Activated naive CD8-positive, alpha-beta T cell treated with anti-CD3 and anti-CD28 coated beads, Interleukin-2, amount 50 U/mL, for 16 hours (primary cell): ENCODE data around the gene MOB1B.
"Not testable (repeated sequence)": the region's sequence is repeated elsewhere in the genome, so short reads cannot be mapped to it uniquely, and the experiment has no call there.

Experiments used
- DNase-seq: peaks from one replicate; pipeline ENCODE4 v3.0.0-alpha.2; 2020; ENCODE audit warnings: low read depth, low spot score

MOB1B gene

DNA sequence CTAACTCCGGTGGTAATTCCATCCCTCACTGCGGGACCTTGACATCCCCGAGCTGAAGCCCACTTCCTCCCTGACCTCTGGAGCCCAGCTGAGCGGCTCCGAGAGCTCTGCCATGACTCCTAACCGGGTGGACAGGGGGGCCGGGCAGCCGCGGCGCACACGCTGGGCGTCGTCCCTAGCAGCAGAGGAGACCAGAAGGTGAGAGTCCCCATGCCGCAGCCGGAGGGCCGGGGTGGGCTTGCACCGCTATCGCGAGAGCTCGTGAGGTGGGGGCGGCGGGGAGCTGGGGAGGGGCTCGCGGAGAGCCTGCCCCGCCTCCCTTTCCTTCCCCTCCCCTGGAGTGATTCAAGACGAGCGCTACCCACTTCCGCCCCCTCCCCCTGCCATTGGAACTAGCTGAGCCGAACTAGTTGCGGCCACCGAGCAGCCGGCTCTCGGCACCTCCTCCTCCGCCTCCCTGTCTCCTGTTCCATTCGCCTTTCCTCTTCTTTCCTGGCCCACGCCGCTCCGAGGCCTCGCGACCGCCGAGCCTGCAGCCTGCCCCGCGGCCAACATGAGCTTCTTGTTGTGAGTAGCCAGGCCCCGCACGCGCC lies at the start of gene MOB1B:
Gene MOB1B (plus strand): TSS at position 386 of the 593 bp plus-strand sequence. CDS start 168 bp downstream, at position 554.
- peak; percentile 60 for DNase-seq

GRCh38 chr4:70855464-70855863 lies 46.7 kb upstream of the MOB1B start:
- DNase-seq = no peak

DNA sequence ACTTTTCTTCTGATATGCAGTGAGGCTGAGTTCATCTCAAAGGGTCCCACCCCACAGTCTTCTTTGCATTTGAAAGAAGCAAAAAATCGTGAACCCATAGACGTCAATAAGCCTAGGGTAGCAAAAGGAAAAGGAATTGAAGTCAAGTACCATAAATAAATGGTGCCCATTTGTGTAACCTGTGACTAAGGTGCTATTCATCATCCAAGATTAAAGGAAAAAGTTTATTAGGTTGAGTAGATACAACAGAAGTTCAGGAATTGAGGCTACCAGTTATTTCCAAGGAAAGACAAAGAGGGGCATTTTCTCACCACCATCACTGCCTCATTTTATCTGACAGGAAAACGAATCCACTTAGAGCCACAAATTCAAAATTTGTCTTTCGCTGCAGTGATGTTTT lies 43.7 kb upstream of the MOB1B start:
- no peak for DNase-seq

- no peak for DNase-seq
These were observed 43.1 kb upstream of the MOB1B start for GRCh38 chr4:70859066-70859465.

DNA sequence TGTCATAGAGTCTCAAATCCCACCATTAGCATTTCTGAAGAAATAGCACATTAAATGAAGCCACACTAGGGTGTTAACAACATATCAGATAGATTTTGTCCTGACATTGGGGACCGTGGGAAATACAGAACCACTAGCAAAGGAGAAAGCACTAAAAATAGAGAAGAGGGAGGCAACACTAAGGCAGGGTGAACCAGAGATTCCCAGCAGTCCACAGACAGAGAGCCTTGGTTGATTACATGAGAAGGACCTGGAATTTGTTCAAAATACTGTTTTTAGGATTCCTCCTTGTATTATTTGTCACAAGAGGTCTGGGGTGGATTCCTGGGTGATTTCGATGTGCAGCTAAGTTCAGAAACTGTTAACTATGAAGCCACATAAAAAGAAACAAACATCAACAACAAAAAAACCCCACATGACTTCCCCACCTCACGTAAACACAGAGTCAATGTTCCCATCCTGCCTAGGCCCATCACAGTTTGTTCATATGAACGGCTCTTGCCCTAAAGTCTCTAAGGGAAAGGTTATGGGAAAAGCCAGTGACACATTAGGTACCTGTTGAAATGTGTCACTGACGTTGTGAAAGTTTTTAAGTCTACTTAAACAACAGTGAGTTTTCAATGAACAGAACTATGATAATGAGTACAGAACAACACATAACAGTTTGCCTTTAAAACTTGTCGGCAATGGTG lies 38.9 kb upstream of the MOB1B start:
- no peak for DNase-seq

- DNase-seq = no peak
These were observed 33.4 kb upstream of the MOB1B start for GRCh38 chr4:70868778-70869177.

GRCh38 chr4:70873216-70873615 lies 29.0 kb upstream of the MOB1B start:
- no peak for DNase-seq

DNA sequence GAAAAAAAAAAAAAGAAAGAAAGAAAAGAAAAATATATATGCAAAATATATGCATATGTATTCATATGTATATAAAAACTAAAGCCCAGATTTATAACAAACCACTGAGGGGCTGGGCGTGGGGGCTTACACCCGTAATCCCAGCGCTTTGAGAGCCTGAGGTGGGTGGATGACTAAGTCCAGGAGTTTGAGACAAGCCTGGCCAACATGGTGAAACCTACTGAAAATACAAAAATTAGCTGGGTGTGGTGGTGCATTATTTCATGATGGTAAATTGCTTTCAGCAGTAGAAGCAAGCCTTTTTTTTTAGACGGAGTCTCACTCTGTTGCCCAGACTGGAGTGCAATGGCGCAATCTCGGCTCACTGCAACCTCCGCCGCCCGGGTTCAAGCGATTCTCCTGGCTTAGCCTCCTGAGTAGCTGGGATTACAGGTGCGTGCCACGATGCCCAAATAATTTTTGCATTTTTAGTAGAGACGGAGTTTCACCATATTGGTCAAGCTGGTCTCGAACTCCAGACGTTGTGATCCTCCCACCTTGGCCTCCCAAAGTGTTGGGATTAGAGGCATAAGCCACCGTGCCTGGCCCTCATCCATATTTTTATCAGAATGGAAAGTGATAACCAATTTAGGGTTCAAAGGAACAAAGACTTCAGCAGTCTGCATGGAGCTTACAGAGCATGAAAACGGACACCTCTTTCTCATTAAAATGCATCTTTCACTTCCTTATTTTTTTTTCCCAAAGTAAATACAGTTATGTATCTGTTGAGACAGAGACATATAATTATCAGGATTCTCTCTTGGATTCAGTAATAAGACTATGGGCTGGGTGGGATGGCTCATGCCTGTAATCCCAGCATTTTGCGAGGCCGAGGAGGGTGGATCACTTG lies 27.7 kb upstream of the MOB1B start:
- DNase-seq = no peak

DNA sequence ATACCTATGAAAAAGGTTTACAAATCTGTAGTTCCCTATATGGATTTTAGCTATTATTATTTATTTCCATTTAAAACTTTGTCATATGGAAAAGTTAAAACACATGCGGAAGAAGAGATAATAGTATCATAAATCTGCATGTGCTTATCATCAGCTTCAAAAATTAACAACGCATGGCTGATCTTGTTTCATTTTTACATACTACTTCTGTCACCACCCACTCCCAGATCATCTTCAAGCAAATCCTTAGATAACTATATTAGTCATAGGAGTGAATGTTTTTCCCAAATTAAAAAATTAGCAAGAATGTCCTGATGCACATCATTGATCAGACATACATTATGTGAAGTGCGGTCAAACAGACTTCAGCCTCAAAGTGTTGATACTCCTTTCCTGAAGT lies 24.6 kb upstream of the MOB1B start:
- no peak for DNase-seq

DNA sequence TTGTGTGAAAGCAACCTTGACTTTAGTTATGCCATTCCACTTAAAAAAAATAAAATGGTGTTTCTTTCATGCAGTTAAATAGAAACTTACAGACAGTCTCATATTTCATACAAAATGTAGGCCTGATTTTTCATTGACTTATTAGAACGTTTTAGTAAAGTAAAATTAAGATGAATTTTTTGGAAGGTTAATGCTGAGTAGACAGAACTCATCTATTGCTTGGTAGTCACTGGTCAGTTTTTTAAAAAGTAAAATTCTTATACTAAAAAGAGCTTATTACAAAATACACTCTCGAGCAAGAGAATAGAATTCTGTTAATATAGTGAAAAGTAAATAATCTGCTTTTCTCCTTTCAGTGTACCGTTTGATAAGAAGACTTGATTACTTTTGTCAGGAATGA lies 21.4 kb upstream of the MOB1B start:
- no peak for DNase-seq

DNA sequence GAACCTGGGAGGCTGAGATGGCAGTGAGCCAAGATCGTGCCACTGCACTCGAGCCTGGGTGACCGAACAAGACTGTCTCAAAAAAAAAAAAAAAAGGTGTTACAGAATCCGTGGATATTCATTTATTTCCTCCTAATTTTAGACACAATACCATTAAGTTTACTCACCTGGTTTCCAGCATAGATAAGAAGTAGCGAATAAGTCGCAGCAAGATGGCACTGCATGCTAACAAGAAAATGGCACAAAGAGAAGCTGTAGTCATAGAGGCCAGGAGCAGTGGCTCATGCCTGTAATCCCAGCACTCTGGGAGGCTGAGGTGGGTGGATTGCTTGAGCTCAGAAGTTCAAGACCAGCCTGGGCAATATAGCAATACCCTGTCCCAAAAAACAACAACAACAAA lies 17.0 kb upstream of the MOB1B start:
- DNase-seq = no peak

DNA sequence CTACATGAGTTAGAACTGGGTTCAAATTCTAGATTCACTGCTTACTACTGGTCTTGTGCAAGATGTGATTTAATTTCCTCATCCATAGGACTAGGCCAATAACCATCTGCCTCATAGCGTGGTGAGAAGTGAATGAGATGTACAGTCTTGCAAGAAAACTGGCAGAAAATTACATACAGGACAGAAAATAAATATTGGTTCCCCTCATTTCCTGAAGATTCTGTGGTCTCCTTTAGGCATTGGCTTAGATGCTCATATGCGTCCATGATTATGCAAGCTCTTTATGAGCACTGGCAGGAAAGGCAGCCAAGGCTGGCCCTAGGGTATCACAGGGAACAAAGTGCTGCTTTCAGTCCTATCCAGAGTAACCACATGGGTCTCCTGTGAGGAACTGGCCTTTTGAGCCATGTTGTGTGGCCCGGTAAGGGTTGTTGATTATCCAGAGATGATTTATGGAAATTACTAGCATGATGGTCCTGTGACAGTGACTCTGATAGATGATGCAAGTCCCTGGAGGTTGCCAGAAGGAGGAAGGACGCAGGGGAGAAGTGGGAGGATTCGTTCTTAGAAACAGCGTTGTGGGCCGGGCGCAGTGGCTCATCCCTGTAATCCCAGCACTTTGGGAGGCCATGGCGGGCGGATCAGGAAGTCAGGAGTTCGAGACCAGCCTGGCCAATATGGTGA lies 9.9 kb upstream of the MOB1B start:
- DNase-seq = no peak

- DNase-seq = no peak
These were observed 8.4 kb upstream of the MOB1B start for GRCh38 chr4:70893790-70894189.

DNA sequence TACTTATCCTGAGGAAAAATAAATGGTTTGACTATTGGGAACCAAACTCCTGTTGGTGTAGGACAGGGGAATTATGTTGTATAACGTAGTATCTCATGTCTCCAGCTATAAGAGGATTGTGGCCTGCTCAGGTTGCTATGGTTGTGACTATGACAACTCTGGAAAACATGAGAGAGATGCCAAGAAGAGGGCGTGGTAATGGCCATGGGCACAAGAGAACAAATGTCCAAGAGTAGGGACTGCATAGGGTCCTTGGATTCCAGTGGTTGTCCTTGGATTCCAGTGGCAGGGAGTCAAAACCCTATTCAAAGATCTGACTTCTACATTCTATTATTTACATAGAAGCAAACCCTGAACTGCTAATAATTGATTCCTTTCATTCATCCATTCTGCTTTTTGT lies 6.8 kb upstream of the MOB1B start:
- DNase-seq = no peak

DNA sequence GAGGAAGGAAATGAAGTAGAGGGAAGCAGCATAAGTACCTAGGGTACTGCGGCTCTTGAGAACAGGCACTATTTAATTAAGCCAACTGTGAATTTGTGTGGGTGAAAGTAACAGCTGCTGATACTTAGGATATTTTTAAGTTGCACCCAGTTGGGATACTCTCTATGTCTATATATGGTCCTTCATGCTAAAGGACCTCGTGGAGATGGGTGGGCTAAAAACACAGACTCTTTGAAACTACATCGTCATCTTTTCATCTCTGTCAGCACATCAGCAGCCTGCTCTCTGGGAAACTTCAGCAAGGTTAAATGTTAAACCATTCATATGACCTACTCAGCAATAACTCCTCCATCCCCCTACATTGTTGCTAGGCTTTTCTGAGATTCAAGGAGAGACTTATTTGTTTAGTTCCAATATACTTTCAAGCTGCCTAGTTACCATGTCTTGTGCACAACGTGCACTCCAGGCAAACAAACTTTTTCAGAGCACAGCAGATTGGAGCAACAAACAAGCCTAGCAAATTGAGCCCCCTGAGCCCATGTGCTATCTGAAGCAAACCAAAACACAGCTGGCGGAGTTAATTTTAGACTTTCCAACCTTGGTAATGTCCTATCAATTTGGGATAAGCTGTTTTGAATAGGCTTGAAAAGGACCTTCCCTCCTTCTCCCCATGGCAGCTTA lies 6.2 kb upstream of the MOB1B start:
- DNase-seq = no peak

DNA sequence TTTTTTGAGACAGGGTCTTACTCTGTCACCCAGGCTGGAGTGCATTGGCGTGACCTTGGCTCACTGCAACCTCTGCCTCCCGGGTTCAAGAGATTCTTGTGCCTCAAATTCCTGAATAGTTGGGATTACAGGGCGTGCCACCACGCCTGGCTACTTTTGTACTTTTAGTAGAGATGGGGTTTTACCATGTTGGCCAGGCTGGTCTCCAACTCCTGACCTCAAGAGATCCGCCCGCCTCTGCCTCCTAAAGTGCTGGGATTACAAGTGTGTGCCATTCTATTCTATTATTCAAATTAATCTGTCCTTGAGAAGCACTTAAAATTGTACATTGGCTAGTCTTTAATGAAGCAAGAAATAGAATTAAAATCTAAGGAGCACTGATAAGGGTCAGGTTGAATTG lies 3.6 kb upstream of the MOB1B start:
- DNase-seq = not testable (repeated sequence)

DNA sequence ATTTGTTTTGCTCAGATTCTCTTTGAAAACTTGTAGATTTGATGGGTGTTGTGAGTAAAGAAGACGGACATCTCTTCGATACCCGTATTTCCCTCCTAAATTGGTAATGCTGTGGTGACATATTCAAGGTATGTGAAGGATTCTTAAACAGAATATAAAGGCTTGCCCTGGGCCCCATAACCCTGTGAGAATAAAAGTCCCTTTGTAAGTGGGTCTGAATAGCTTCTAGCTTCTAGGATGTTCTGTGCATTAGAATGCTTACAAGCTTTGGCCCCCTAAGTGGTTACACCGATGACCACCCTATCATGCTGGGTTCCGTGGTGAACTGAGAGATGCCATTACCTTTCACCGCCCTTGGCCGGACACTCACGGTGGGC lies 574 bp upstream of the MOB1B start:
- no peak for DNase-seq

DNA sequence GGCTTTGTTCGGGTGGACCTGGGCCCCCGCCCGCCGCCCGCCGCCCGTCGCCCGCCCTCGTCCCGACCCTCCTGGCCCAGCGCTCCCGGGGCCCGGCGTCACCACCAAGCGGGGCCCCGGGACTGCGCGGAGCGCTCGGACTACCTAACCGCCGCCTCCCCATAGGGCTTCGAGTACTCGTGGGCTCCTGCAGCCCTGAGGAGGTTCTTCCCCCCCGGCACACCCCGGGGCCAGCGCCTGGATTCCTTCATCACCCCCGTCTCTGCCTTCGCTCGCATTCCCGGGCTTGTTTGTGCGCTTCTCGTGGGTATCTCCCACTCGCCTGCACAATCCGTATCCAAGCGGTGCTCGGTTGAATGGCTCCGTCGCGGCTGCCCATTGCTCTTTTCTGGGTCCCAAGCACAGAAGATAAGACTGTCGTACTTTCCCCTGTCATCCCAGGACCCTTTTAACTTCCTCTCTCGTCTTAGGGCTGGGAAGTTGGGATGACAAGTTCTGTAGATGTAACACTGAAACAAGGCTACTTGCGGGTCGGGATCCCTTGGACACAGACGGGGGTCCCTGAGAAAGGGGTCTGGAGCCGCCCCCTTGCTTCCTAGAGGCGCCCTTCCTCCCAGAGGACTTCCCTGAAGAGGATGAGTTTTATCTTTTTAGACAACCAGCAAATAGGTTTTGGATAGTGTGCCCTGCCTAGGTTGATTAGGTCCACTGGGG lies 565 bp downstream of the MOB1B start:
- no peak for DNase-seq

GRCh38 chr4:70903291-70903603 lies 1.1 kb downstream of the MOB1B start:
- no peak for DNase-seq

DNA sequence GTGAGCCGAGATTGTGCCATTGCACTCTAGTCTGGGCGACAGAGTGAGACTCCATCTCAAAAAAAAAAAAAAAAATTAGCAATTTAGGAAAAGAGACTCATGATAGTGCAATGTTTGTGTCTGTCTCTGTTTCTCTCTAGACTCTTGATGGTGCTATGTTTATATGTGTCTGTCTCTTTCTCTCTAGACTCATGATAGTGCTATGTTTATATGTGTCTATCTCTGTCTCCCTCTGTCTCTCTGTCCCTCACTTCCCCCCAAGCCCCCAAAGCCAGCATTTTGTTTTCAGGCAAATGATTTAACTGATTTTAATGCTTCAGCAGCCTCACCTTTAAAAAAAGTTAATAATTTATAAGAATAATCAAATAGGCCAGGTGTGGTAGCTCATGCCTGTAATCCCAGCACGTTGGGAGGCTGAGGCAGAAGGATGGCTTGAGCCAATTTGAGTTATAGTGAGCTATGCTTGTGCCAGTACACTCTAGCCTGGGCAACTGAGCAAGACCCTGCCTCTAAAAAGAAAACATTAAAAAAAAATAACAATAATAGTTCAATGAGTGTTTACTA lies 6.9 kb downstream of the MOB1B start:
- no peak for DNase-seq

- no peak for DNase-seq
These were observed 11.8 kb downstream of the MOB1B start for GRCh38 chr4:70914000-70914399.
